Measurements from ENCODE around the gene ULBP1.
"Not testable (repeated sequence)": the region's sequence is repeated elsewhere in the genome, so short reads cannot be mapped to it uniquely, and the experiment has no call there.

Gene ULBP1

DNA sequence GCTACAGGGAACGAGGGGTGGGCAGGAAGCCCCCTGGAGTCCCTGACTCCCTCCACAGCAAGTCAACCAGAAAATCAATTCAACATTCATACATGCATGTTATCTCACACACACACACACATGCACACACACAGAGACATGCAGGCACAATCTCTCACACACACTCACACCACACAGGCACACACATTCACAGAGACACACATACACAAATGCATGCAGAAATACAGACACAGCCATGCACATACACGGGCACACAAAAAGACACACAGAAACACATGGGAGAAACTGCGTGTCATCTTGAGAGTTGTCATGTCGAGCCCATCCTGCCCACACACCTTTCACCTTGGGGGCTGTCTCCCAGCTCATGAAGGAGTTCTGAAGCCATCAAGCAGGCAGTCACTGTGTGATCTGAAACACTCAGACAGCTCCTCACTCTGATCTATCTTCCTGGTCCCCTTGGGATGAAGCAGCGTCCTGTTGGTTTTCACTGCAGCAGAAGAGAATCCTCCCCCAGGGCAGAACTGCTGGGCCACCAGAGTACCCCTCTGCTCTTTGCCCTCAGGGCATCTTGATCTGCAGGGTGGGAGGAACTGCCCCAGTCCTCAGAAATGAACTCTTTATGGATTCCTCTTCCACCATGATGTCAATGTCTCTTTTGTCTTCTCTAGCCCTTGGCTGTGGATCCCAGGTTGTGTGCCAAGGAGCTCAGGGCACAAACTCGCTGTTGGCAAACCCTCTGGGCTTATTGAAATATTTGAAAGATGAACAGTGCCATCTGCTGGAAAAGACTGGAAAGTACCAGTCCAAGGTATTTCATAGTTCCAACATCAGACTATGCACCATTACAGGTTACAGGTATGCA is 52.8 kb downstream of the ULBP1 start:
- peak; percentile 29 for DNase-seq (ENCODE audit: low read depth)
- TF ChIP-seq, protein P1, sequence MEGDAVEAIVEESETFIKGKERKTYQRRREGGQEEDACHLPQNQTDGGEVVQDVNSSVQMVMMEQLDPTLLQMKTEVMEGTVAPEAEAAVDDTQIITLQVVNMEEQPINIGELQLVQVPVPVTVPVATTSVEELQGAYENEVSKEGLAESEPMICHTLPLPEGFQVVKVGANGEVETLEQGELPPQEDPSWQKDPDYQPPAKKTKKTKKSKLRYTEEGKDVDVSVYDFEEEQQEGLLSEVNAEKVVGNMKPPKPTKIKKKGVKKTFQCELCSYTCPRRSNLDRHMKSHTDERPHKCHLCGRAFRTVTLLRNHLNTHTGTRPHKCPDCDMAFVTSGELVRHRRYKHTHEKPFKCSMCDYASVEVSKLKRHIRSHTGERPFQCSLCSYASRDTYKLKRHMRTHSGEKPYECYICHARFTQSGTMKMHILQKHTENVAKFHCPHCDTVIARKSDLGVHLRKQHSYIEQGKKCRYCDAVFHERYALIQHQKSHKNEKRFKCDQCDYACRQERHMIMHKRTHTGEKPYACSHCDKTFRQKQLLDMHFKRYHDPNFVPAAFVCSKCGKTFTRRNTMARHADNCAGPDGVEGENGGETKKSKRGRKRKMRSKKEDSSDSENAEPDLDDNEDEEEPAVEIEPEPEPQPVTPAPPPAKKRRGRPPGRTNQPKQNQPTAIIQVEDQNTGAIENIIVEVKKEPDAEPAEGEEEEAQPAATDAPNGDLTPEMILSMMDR (IDR thresholded peaks at IDR 0.05; ENCODE audit: control insufficient read depth, insufficient read depth, low read depth, low read length, missing control alignments), result peak; percentile 47
- H3K4me3 ChIP-seq (ENCODE audit: control insufficient read depth, low read depth, low read length), result no peak overlapping the region

DNA sequence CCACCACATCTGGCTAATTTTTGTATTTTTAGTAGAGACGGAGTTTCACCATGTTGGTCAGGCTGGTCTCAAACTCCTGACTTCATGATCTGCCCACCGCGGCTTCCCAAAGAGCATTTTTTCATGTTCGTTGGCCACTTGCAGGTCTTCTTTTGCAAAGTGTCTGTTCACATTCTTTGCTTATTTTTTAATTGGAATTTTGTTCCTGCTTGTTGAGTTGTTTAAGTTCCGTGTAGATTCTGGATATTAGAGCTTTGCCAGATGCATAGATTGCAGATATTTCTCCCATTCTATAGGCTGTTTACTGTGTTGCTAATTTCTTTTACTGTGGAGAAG is 53.4 kb downstream of the ULBP1 start:
- H3K4me3 ChIP-seq (ENCODE audit: control insufficient read depth, low read depth, low read length); DNase-seq (ENCODE audit: low read depth): not testable (repeated sequence)

GRCh38 chr6:150018846-150019580 is 55.3 kb downstream of the ULBP1 start:
- DNase-seq (ENCODE audit: low read depth), result no peak
- H3K4me3 ChIP-seq (ENCODE audit: control insufficient read depth, low read depth, low read length), result no peak overlapping the region
- TF ChIP-seq, protein P1 (IDR thresholded peaks at IDR 0.05; ENCODE audit: control insufficient read depth, insufficient read depth, low read depth, low read length, missing control alignments), result no peak

GRCh38 chr6:150021870-150022269 is 58.1 kb downstream of the ULBP1 start:
- not testable (repeated sequence) for DNase-seq (ENCODE audit: low read depth); H3K4me3 ChIP-seq (ENCODE audit: control insufficient read depth, low read depth, low read length)

Measured in AG09309 (cell line).